GM12878 (cell line): ENCODE measurements around the gene CDK11A.

Experiments used
- ATF3 ChIP-seq: IDR thresholded peaks from 2 replicates; pipeline ENCODE4 v1.6.1; 2011; ENCODE audit warnings: low read depth, mild to moderate bottlenecking, low read length, moderate library complexity, borderline replicate concordance; ENCODE audit errors: extremely low read depth
- CBX5 ChIP-seq: sonication (generic); IDR thresholded peaks from 2 replicates; pipeline ENCODE4 v1.6.1; 2016; ENCODE audit warnings: low read depth, moderate library complexity, mild to moderate bottlenecking, inconsistent platforms
- CEBPZ ChIP-seq: fragments of 150-350 bp; IDR thresholded peaks from 2 replicates; pipeline ENCODE4 v1.6.1; 2016; ENCODE audit warnings: low read depth, low read length
- CTCF ChIP-seq, 3 experiments: IDR thresholded peaks in 2 of 3; conservative IDR thresholded peaks in 1 of 3; 2 replicates each; pipeline ENCODE4 v1.5.1; 2011; ENCODE audit warnings: low read depth in 3 of 3, low read length in 3 of 3, mild to moderate bottlenecking in 3 of 3, control low read depth in 2 of 3, moderate library complexity in 2 of 3, inconsistent platforms in 1 of 3, mixed read lengths in 1 of 3; ENCODE audit not compliant: control insufficient read depth in 2 of 3, insufficient read depth in 1 of 3; ENCODE audit errors: extremely low read depth in 1 of 3
- ELK1 ChIP-seq: IDR thresholded peaks from 2 replicates; pipeline ENCODE4 v1.6.1; 2012; ENCODE audit warnings: low read depth, low read length, improper control_type of control experiment
- EZH2 ChIP-seq: IDR thresholded peaks from 2 replicates; pipeline ENCODE4 v1.6.1; 2012; ENCODE audit warnings: low read depth, mild to moderate bottlenecking, control low read depth, inconsistent platforms, low read length, borderline replicate concordance; ENCODE audit not compliant: control insufficient read depth
- FOXM1 ChIP-seq: IDR thresholded peaks from 2 replicates; pipeline ENCODE4 v1.6.1; 2012; ENCODE audit warnings: low read depth, mild to moderate bottlenecking, inconsistent platforms, low read length, moderate library complexity
- POLR2A ChIP-seq: IDR thresholded peaks from 2 replicates; pipeline ENCODE4 v1.6.1; 2011; ENCODE audit warnings: low read depth, mild to moderate bottlenecking, low read length
- POLR2AphosphoS2 ChIP-seq: IDR thresholded peaks from 2 replicates; pipeline ENCODE4 v1.6.1; 2011; ENCODE audit warnings: low read depth, mild to moderate bottlenecking, low read length, improper control_type of control experiment, moderate library complexity
- SPI1 ChIP-seq: IDR thresholded peaks from 2 replicates; pipeline ENCODE4 v1.6.1; 2011; ENCODE audit warnings: low read depth, mild to moderate bottlenecking, low read length, moderate library complexity, borderline replicate concordance; ENCODE audit not compliant: insufficient read depth
- TAF1 ChIP-seq: IDR thresholded peaks from 2 replicates; pipeline ENCODE4 v1.6.1; 2011; ENCODE audit warnings: mild to moderate bottlenecking, low read depth, low read length, borderline replicate concordance
- TCF3 ChIP-seq: IDR thresholded peaks from 2 replicates; pipeline ENCODE4 v1.6.1; 2012; ENCODE audit warnings: low read depth, mild to moderate bottlenecking, low read length, borderline replicate concordance; ENCODE audit not compliant: insufficient read depth
- ZBED1 ChIP-seq: IDR thresholded peaks from 2 replicates; pipeline ENCODE4 v1.6.1; 2016; ENCODE audit warnings: borderline replicate concordance

DNA sequence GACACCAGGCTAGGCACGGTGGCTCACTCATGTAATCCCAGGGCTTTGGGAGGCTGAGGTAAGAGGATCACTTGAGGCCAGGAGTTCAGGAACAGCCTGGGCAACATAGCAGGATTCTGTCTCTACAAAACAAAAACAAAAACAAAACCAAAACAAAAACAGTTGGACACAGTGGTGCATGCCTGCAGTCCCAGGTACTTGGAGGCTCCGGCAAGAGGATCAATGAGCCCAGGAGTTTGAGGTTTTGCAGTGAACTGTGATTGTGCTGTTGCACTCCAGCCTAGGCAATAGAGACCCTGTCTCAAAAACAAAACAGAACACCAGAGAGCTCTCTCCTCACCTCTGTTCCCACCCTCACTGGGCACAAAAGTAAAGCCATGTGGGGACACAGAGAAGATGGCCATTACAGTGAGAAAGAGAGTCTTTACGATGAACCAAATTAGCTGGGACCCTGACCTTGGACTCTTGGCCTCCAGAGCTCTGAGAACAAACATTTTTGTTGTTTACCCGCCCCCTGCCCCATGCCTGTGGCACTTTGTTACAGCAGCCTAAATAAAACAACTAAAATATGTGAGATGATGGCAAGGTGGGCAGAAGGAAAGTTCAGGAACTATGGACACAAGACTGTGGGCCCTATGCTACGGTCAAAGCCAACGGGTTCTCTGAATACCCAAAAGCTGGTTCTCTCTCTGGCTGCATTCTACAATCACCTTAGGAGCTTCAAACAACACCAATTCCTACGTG is 44.3 kb upstream of the CDK11A start:
- TF ChIP-seq CTCF (IDR thresholded peaks at IDR 0.05 in 2 of 3, conservative IDR thresholded peaks at IDR 0.05 in 1 of 3; ENCODE audit: control insufficient read depth in 2 of 3, extremely low read depth in 1 of 3, insufficient read depth in 1 of 3, low read depth in 3 of 3, low read length in 3 of 3) (no peak), ATF3 (no peak), CBX5 (no peak), TAF1 (no peak), EZH2 (no peak), SPI1 (no peak), TCF3 (no peak), FOXM1 (no peak), CEBPZ (no peak), POLR2AphosphoS2 (no peak), ELK1 (no peak), POLR2A (no peak), ZBED1 (no peak)
